ENCODE measurements around the gene PACRG. TPM values are rescaled to one million over a fixed set of nuclear protein-coding genes. Genes with fewer than 3 reads are reported as not detected.

The PACRG gene
- total and polyA plus RNA-seq, 8 donors, result 1.5 to 6.8 (median 4.6) TPM

GRCh38 chr6:162829013-162829742 is 101.4 kb downstream of the PACRG start:
- H3K36me3 ChIP-seq, result no peaks in the 10 kb centered on the region
- no peaks in the 10 kb centered on the region for H3K27me3 ChIP-seq
- H3K9me3 ChIP-seq, result peaks cover 0 to 6% of the 10 kb centered on the region in 2 donors
- H3K4me1 ChIP-seq, result no peaks in the 10 kb centered on the region
- no peak for DNase-seq
- no peak overlapping the region for H3K4me3 ChIP-seq
- no peak for TF ChIP-seq CTCF (IDR thresholded peaks at IDR 0.05)
- intact Hi-C loops (cut with DNase I), result no loop called here
- no peak overlapping the region for H3K27ac ChIP-seq
- ATAC-seq, result no peak

- intact Hi-C loops (cut with DNase I), result no loop called here
- no peak for ATAC-seq
Measured at GRCh38 chr6:162833776-162834175, 106.0 kb downstream of the PACRG start.

GRCh38 chr6:162845972-162846371 is 118.2 kb downstream of the PACRG start:
- H3K27me3 ChIP-seq, result no peaks in the 10 kb centered on the region
- no peaks in the 10 kb centered on the region for H3K4me1 ChIP-seq
- no peaks in the 10 kb centered on the region for H3K36me3 ChIP-seq
- intact Hi-C loops (cut with DNase I), result no loop called here
- TF ChIP-seq CTCF (IDR thresholded peaks at IDR 0.05), result no peak
- ATAC-seq, result no peak
- peaks cover 0 to 2% of the 10 kb centered on the region in 2 donors for H3K9me3 ChIP-seq
- DNase-seq, result no peak
- no peak overlapping the region for H3K4me3 ChIP-seq
- no peak overlapping the region for H3K27ac ChIP-seq

More at GRCh38 chr6:162833776-162834175, 106.0 kb downstream of the PACRG start:
- H3K27ac ChIP-seq, result no peak overlapping the region
- H3K4me3 ChIP-seq, result no peak overlapping the region
- H3K27me3 ChIP-seq, result no peaks in the 10 kb centered on the region
- peaks cover 0 to 11% of the 10 kb centered on the region in 2 donors for H3K9me3 ChIP-seq
- H3K36me3 ChIP-seq, result no peaks in the 10 kb centered on the region
- no peak for DNase-seq
- no peaks in the 10 kb centered on the region for H3K4me1 ChIP-seq
- TF ChIP-seq CTCF (IDR thresholded peaks at IDR 0.05), result no peak

GRCh38 chr6:162846723-162847122 is 118.9 kb downstream of the PACRG start:
- no peak for TF ChIP-seq CTCF (IDR thresholded peaks at IDR 0.05)
- Histone ChIP-seq H3K4me3 (no peak overlapping the region), H3K27ac (no peak overlapping the region), H3K27me3 (no peaks in the 10 kb centered on the region), H3K36me3 (no peaks in the 10 kb centered on the region), H3K9me3 (no peaks in the 10 kb centered on the region), H3K4me1 (no peaks in the 10 kb centered on the region)
- ATAC-seq (no peak), DNase-seq (no peak)
- intact Hi-C loops (cut with DNase I), result no loop called here

- Histone ChIP-seq H3K4me1 (no peaks in the 10 kb centered on the region), H3K4me3 (no peak overlapping the region), H3K9me3 (no peaks in the 10 kb centered on the region), H3K36me3 (no peaks in the 10 kb centered on the region), H3K27ac (no peak overlapping the region), H3K27me3 (no peaks in the 10 kb centered on the region)
- DNase-seq, result no peak
- intact Hi-C loops (cut with DNase I), result no loop called here
- no peak for TF ChIP-seq CTCF (IDR thresholded peaks at IDR 0.05)
- no peak for ATAC-seq
Measured at GRCh38 chr6:162849269-162849668, 121.5 kb downstream of the PACRG start.

All from left lung (tissue), 10 donors.